Endothelial cell of umbilical vein (primary cell): ENCODE data around the gene CYP17A1.

Source experiments
- CTCF ChIP-seq, 2 donors: IDR thresholded peaks; 1 replicate in 1 of 2; 2 replicates in 1 of 2; pipeline ENCODE4 v1.5.1; 2011; ENCODE audit warnings: low read length in 2 of 2, mild to moderate bottlenecking in 2 of 2, moderate library complexity in 2 of 2, control low read depth in 1 of 2, inconsistent platforms in 1 of 2, low read depth in 1 of 2; ENCODE audit not compliant: insufficient read depth in 1 of 2; ENCODE audit errors: extremely low read depth in 1 of 2
- EZH2 ChIP-seq: IDR thresholded peaks from 2 replicates; pipeline ENCODE4 v1.6.1; 2012; ENCODE audit warnings: borderline replicate concordance, low read depth, mild to moderate bottlenecking, moderate library complexity, low read length, inconsistent platforms; ENCODE audit not compliant: severe bottlenecking
- GATA2 ChIP-seq: IDR thresholded peaks from 2 replicates; pipeline ENCODE4 v1.7.0; 2011; ENCODE audit warnings: low read depth, mild to moderate bottlenecking, moderate library complexity, mixed read lengths, low read length; ENCODE audit not compliant: insufficient read length, insufficient read depth
- MAX ChIP-seq: IDR thresholded peaks from 2 replicates; pipeline ENCODE4 v1.6.1; 2011; ENCODE audit not compliant: insufficient read depth, insufficient read length
- MYC ChIP-seq: IDR thresholded peaks from one replicate; pipeline ENCODE4 v1.6.1; 2011; ENCODE audit warnings: mild to moderate bottlenecking, low read depth, low read length
- POLR2A ChIP-seq: IDR thresholded peaks from 2 replicates; pipeline ENCODE4 v1.6.1; 2012; ENCODE audit warnings: low read depth, mild to moderate bottlenecking, control low read depth, low read length
- POLR2AphosphoS5 ChIP-seq: IDR thresholded peaks from 2 replicates; pipeline ENCODE4 v1.6.1; 2012; ENCODE audit warnings: low read depth, mild to moderate bottlenecking, control low read depth, low read length, moderate library complexity; ENCODE audit not compliant: insufficient read depth

- TF ChIP-seq CTCF (IDR thresholded peaks at IDR 0.05; ENCODE audit: extremely low read depth in 1 of 2, insufficient read depth in 1 of 2, low read depth in 1 of 2, low read length in 2 of 2) (peak; percentile 82 to 85), EZH2 (no peak), POLR2AphosphoS5 (no peak), MYC (no peak), POLR2A (no peak), MAX (no peak), GATA2 (no peak)
Observed at GRCh38 chr10:102835007-102835482, 2.2 kb downstream of the CYP17A1 start.
